Prostate gland (tissue), 2 donors: Measurements from ENCODE around the gene DNAH12. TPM values are rescaled to one million over a fixed set of nuclear protein-coding genes. Genes with fewer than 3 reads are reported as not detected.
"Not testable (repeated sequence)": the region's sequence is repeated elsewhere in the genome, so short reads cannot be mapped to it uniquely, and the experiment has no call there.

Experiments used
- DNase-seq: peaks from one replicate; pipeline ENCODE4 v3.0.0-alpha.2; 2019; ENCODE audit warnings: low spot score
- H3K27ac ChIP-seq, 2 donors: fragments of 200-600 bp; sonication (generic); 2 replicates each; pipeline ENCODE4 v1.5.1; 2017 to 2019
- H3K27me3 ChIP-seq: fragments of 200-600 bp; sonication (generic); replicated peaks from 2 replicates; pipeline ENCODE4 v1.5.1; 2019; ENCODE audit not compliant: insufficient read depth
- H3K36me3 ChIP-seq, 2 donors: fragments of 200-600 bp; sonication (generic); 1 replicate in 1 of 2; 2 replicates in 1 of 2; pipeline versions ENCODE4 v1.5.1 to v1.8.1; 2017 to 2019
- H3K4me1 ChIP-seq: fragments of 200-600 bp; sonication (generic); replicated peaks from 2 replicates; pipeline ENCODE4 v1.5.1; 2019
- H3K4me3 ChIP-seq, 2 donors: fragments of 200-600 bp; sonication (generic); 2 replicates each; pipeline ENCODE4 v1.5.1; 2017 to 2019
- H3K9me3 ChIP-seq: fragments of 200-600 bp; sonication (generic); 2 replicates; pipeline ENCODE4 v1.5.1; 2017
- CTCF ChIP-seq, 4 experiments: fragments of 200-600 bp in 2 of 4; fragments of 450-650 bp in 2 of 4; sonication (generic) in 2 of 4; IDR thresholded peaks; 1 replicate in 3 of 4; 2 replicates in 1 of 4; pipeline ENCODE4 v1.5.1; 2016 to 2019; ENCODE audit warnings: antibody characterized with exemption in 4 of 4, mild to moderate bottlenecking in 2 of 4, moderate library complexity in 2 of 4
- POLR2A ChIP-seq: fragments of 450-650 bp; IDR thresholded peaks from one replicate; pipeline ENCODE4 v1.6.1; 2016; ENCODE audit warnings: antibody characterized with exemption, mild to moderate bottlenecking
- POLR2AphosphoS5 ChIP-seq: sonication (generic); formaldehyde crosslinking; IDR thresholded peaks from one replicate; pipeline ENCODE4 v1.6.1; 2017; ENCODE audit warnings: antibody characterized with exemption
- WGBS: methylation state at CpG from one replicate; pipeline ENCODE4 v1.1.5; 2018; 5-methylcytosine and 5-hydroxymethylcytosine counted together
- intact Hi-C: fragments of 100-400 bp; cut with DNase I; formaldehyde crosslinking; loops from one replicate; pipeline ENCODE4 v1.14.2; 2022
- total RNA-seq, 2 donors: library from RNA; depleted of rRNA; stranded (reverse); fragments of >200 nt; gene quantifications; one replicate each; pipeline ENCODE4 v1.1.0, GENCODE V29; 2016

The DNAH12 gene
- total RNA-seq, 2 donors from 2014 or later: 0.05 to 1.8 TPM

GRCh38 chr3:57370341-57370740, 173.8 kb downstream of the DNAH12 start:
- H3K4me3 ChIP-seq: no peak overlapping the region
- H3K9me3 ChIP-seq: no peaks in the 10 kb centered on the region
- 58% methylated on average over 1 of the region's 1 CpG for WGBS
- TF ChIP-seq CTCF (IDR thresholded peaks at IDR 0.05) (no peak), POLR2A (no peak)
- intact Hi-C loops: no loop called here
- H3K36me3 ChIP-seq: no peaks in the 10 kb centered on the region
- H3K27me3 ChIP-seq: no peaks in the 10 kb centered on the region
- H3K4me1 ChIP-seq: no peaks in the 10 kb centered on the region
- no peak overlapping the region for H3K27ac ChIP-seq
- no peak for DNase-seq

GRCh38 chr3:57365089-57365488, 179.1 kb downstream of the DNAH12 start:
- intact Hi-C loops, H3K4me3 ChIP-seq, DNase-seq, H3K36me3 ChIP-seq, H3K4me1 ChIP-seq, H3K27me3 ChIP-seq, H3K9me3 ChIP-seq, H3K27ac ChIP-seq: not testable (repeated sequence)
- 87% methylated on average over 2 of the region's 2 CpGs for WGBS

GRCh38 chr3:57356275-57356674, 187.9 kb downstream of the DNAH12 start:
- H3K27ac ChIP-seq, H3K36me3 ChIP-seq, DNase-seq, H3K9me3 ChIP-seq, H3K4me3 ChIP-seq, H3K4me1 ChIP-seq, H3K27me3 ChIP-seq, intact Hi-C loops: not testable (repeated sequence)
- WGBS: 91% methylated on average over 1 of the region's 1 CpG

- 71% methylated on average over 1 of the region's 1 CpG for WGBS
- Histone ChIP-seq H3K27ac (no peak overlapping the region), H3K9me3 (no peaks in the 10 kb centered on the region), H3K4me1 (no peaks in the 10 kb centered on the region), H3K27me3 (no peaks in the 10 kb centered on the region), H3K4me3 (no peak overlapping the region), H3K36me3 (no peaks in the 10 kb centered on the region)
- no peak for TF ChIP-seq POLR2AphosphoS5
- TF ChIP-seq CTCF (IDR thresholded peaks at IDR 0.05): no peak
- TF ChIP-seq POLR2A: no peak
- intact Hi-C loops: no loop called here
- DNase-seq: no peak
Observed at GRCh38 chr3:57354768-57355167, 189.4 kb downstream of the DNAH12 start.

- H3K4me1 ChIP-seq: no peaks in the 10 kb centered on the region
- intact Hi-C loops: no loop called here
- 76% methylated on average over 1 of the region's 1 CpG for WGBS
Observed at GRCh38 chr3:57350271-57350670, 193.9 kb downstream of the DNAH12 start.

GRCh38 chr3:57339071-57339642, 205.0 kb downstream of the DNAH12 start:
- H3K27me3 ChIP-seq, DNase-seq, H3K4me1 ChIP-seq, H3K9me3 ChIP-seq, H3K27ac ChIP-seq, intact Hi-C loops, H3K36me3 ChIP-seq, H3K4me3 ChIP-seq: not testable (repeated sequence)
- WGBS: 36% methylated on average over 7 of the region's 7 CpGs

More at GRCh38 chr3:57350271-57350670, 193.9 kb downstream of the DNAH12 start:
- no peak for DNase-seq
- no peak overlapping the region for H3K27ac ChIP-seq
- TF ChIP-seq POLR2AphosphoS5 (no peak), CTCF (IDR thresholded peaks at IDR 0.05) (no peak), POLR2A (no peak)
- no peak overlapping the region for H3K4me3 ChIP-seq
- no peaks in the 10 kb centered on the region for H3K27me3 ChIP-seq
- H3K36me3 ChIP-seq: no peaks in the 10 kb centered on the region
- H3K9me3 ChIP-seq: no peaks in the 10 kb centered on the region

- H3K4me1 ChIP-seq, H3K27me3 ChIP-seq, DNase-seq, H3K36me3 ChIP-seq, intact Hi-C loops, H3K9me3 ChIP-seq, H3K4me3 ChIP-seq, H3K27ac ChIP-seq: not testable (repeated sequence)
- 94% methylated on average over 35 of the region's 40 CpGs for whole genome bisulfite sequencing
Observed at GRCh38 chr3:57338272-57339070, 205.7 kb downstream of the DNAH12 start.
